ENCODE results near the gene ZNF521. TPM values are rescaled to one million over a fixed set of nuclear protein-coding genes. Genes with fewer than 3 reads are reported as not detected.

Gene ZNF521
- total and polyA plus RNA-seq, 2 of the 13 experiments (the other 11 are each of a cell fraction or from before 2014, with no cell fraction given): 0.02 TPM; not detected in 1

DNA sequence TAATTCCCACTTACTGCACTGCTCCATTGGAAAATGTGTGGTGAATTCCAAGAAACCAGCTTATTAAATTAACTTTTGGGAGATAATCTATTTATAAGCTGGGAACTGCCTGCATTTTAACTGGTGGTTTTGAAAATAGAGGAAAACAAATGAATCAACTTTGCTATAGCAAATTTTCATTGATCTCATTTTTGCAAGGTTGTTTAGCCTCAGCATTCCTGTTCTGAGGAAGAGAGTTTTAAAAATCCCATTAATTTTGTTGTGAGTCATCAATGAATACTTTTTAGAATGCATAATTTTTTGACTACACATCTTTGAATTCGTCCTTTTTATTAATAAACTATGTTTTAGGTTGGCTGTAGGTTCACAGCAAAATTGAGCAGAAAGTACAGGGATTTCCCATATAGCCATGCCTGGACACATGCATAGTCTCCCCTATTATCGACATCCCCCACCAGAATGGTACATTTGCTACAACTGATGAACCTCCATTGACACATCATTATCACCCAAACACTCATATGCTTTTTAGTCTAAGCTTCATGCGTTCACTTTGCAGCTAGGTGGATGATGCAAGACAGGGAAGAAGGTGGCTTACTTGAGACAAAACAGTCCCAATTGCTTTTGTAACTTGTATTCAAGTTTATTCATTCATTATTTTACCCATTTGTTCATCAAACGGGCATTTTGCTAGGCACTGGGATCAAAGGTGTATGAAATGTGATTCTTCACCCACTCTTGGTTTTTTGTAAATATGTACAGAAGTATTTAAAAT, 106.9 kb downstream of the ZNF521 start:
- ChIA-PET POLR2A (no interaction called here), CTCF (ENCODE audit: low intra/inter-chr PET ratio, low total read pairs) (no interaction called here)
- WGBS (ENCODE audit: low lambda C conversion rate): 4% methylated on average over 4 of the region's 4 CpGs
- DNase-seq (ENCODE audit: low spot score): no peak
- Histone ChIP-seq H3K9ac (ENCODE audit: insufficient read depth, low read depth, low read length) (no peak overlapping the region), H3K27ac (ENCODE audit: extremely low read length, insufficient read depth, low read length) (no peak overlapping the region), H3K79me2 (ENCODE audit: insufficient read depth, low read length) (no peaks in the 10 kb centered on the region), H3K4me2 (ENCODE audit: low read depth, low read length) (no peak overlapping the region), H3K9me3 (ENCODE audit: low read length) (no peaks in the 10 kb centered on the region), H2AFZ (ENCODE audit: low read length) (no peak overlapping the region), H3K36me3 (replicated peaks in 1 of 2; ENCODE audit: control insufficient read depth in 1 of 2, insufficient read depth in 2 of 2, low read length in 2 of 2) (no peaks in the 10 kb centered on the region), H3K27me3 (ENCODE audit: control insufficient read depth in 1 of 2, insufficient read depth in 2 of 2, low read length in 2 of 2) (no peaks in the 10 kb centered on the region), H4K20me1 (ENCODE audit: insufficient read depth, low read length) (no peaks in the 10 kb centered on the region), H3K4me3 (replicated peaks in 1 of 3; ENCODE audit: insufficient read depth in 1 of 3, low read depth in 2 of 3, low read length in 3 of 3) (no peak overlapping the region), H3K4me1 (ENCODE audit: insufficient read depth, low read length) (no peaks in the 10 kb centered on the region)
- no peak for TF ChIP-seq NR2C2 (CRISPR knock-in tag; IDR thresholded peaks at IDR 0.05; ENCODE audit: borderline replicate concordance)
- no peak for TF ChIP-seq ZNF839 (CRISPR knock-in tag; IDR thresholded peaks at IDR 0.05; ENCODE audit: borderline replicate concordance)
- TF ChIP-seq ZNF674 (CRISPR knock-in tag; IDR thresholded peaks at IDR 0.05; ENCODE audit: low read depth): no peak
- no peak for TF ChIP-seq ATF7 (IDR thresholded peaks at IDR 0.05)
- no peak for TF ChIP-seq ATF7 (CRISPR knock-in tag; IDR thresholded peaks at IDR 0.05)
- TF ChIP-seq EHMT2 (IDR thresholded peaks at IDR 0.05; ENCODE audit: borderline replicate concordance, low read depth, low read length): no peak
- no peak for TF ChIP-seq CBX1 (IDR thresholded peaks at IDR 0.05; ENCODE audit: low read depth)
- TF ChIP-seq ZNF232 (CRISPR knock-in tag; IDR thresholded peaks at IDR 0.05; ENCODE audit: borderline replicate concordance): no peak
- TF ChIP-seq ZNF747 (CRISPR knock-in tag; IDR thresholded peaks at IDR 0.05; ENCODE audit: borderline replicate concordance): no peak
- no peak for TF ChIP-seq ZNF205 (CRISPR knock-in tag; IDR thresholded peaks at IDR 0.05)
- no peak for TF ChIP-seq POLR2A (IDR thresholded peaks at IDR 0.05; ENCODE audit: insufficient read depth in 1 of 2, low read depth in 2 of 2, low read length in 2 of 2)
- TF ChIP-seq IRX3 (CRISPR knock-in tag; IDR thresholded peaks at IDR 0.05; ENCODE audit: borderline replicate concordance, low read depth): no peak
- no peak for TF ChIP-seq ZMYM4 (CRISPR knock-in tag; IDR thresholded peaks at IDR 0.05)
- TF ChIP-seq ZNF782 (CRISPR knock-in tag; IDR thresholded peaks at IDR 0.05; ENCODE audit: borderline replicate concordance): no peak
- no peak for TF ChIP-seq NPAS2 (CRISPR knock-in tag; IDR thresholded peaks at IDR 0.05; ENCODE audit: borderline replicate concordance)
- no peak for TF ChIP-seq MATR3 (CRISPR knock-in tag; IDR thresholded peaks at IDR 0.05)
- no peak for TF ChIP-seq SOX5 (CRISPR knock-in tag; IDR thresholded peaks at IDR 0.05; ENCODE audit: borderline replicate concordance)
- TF ChIP-seq, protein P1, sequence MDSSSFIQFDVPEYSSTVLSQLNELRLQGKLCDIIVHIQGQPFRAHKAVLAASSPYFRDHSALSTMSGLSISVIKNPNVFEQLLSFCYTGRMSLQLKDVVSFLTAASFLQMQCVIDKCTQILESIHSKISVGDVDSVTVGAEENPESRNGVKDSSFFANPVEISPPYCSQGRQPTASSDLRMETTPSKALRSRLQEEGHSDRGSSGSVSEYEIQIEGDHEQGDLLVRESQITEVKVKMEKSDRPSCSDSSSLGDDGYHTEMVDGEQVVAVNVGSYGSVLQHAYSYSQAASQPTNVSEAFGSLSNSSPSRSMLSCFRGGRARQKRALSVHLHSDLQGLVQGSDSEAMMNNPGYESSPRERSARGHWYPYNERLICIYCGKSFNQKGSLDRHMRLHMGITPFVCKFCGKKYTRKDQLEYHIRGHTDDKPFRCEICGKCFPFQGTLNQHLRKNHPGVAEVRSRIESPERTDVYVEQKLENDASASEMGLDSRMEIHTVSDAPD (CRISPR knock-in tag; IDR thresholded peaks at IDR 0.05): no peak
- TF ChIP-seq, protein P2, sequence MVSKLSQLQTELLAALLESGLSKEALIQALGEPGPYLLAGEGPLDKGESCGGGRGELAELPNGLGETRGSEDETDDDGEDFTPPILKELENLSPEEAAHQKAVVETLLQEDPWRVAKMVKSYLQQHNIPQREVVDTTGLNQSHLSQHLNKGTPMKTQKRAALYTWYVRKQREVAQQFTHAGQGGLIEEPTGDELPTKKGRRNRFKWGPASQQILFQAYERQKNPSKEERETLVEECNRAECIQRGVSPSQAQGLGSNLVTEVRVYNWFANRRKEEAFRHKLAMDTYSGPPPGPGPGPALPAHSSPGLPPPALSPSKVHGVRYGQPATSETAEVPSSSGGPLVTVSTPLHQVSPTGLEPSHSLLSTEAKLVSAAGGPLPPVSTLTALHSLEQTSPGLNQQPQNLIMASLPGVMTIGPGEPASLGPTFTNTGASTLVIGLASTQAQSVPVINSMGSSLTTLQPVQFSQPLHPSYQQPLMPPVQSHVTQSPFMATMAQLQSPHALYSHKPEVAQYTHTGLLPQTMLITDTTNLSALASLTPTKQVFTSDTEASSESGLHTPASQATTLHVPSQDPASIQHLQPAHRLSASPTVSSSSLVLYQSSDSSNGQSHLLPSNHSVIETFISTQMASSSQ (IDR thresholded peaks at IDR 0.05; ENCODE audit: low read depth): no peak
- TF ChIP-seq, protein P2 (CRISPR knock-in tag; IDR thresholded peaks at IDR 0.05; ENCODE audit: borderline replicate concordance): no peak
- no peak for TF ChIP-seq STAT5B (CRISPR knock-in tag; IDR thresholded peaks at IDR 0.05)
- in situ Hi-C loops (cut with HindIII; ENCODE audit: extremely low pct_ligation_motif_present, low pct_unique_long_range_greater_than_20kb) (no loop called here), intact Hi-C loops (cut with micrococcal nuclease; ENCODE audit: unreplicated experiment) (loop anchor here (10.0 kb wide), 2 partner anchors 60 to 80 kb away; no protein-coding TSS in a partner anchor)
- no TSS peak for BruUV-seq (replicated peaks)
- FAIRE-seq: no peak
- ATAC-seq: no peak
